GM18526 (cell line): ENCODE data around the gene AGRP.

Experiments
- POLR2A ChIP-seq: IDR thresholded peaks from 3 replicates; pipeline ENCODE4 v1.6.1; 2011; ENCODE audit not compliant: insufficient read length; ENCODE audit errors: extremely low read depth

Gene AGRP

DNA sequence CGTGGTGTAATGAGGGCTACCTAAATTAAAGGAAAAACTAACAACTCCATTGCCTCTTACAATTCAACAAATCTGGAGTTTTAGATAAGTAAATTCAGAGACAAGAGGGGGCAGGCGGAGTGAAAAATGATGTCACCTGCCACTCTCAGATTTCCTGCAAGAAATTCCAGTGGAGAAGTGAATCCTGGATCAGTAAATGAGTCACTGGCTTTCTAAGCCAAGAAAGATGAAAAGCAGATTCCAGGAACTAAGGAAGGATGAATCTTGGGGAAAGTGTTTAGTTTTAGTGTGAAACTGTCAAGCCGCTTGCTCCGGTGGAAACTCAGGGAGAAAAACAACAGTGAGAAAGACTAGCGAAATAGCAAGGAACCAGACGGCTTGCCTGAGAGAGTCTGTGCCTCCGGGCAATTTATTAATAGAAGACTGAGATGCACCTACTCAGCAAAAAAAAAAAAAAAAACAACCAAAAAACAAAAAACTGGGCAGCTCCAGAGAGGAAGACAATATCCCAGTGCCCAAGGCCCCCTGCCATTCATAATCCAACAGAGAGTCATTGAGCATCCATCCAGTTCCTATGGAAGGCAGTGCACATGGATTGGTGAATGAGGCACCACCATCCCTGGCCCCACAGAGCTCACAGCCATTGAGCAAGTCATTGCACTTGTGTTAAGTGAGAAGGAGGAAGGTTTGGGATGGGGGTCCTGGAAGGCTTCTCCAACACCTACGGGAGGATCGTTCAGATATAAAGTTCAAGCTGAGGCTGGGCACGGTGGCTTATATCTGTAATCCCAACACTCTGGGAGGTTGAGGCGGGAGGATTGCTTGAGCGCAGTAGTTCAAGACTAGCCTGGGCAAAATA lies 33.2 kb upstream of the AGRP start:
- TF ChIP-seq POLR2A = no peak

DNA sequence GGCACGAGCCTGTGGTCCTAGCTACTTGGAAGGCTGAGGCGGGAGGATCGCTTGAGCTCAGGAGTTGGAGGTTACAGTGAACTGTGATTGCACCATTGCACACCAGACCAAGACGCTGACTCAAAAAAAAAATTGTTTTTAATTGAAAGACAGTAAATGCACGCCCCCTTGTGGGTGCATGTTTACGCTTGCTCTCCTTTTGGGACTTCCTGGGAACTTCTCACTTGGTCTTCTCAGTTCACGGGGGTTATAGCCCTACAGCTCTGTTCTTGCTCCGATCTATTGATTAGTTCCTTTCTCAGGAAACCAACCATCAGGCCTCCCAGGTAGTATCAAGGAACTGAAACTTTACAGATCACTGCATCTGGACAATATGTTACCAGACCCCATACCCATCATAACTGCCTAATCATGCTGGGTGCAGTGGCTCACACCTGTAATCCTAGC lies 31.1 kb upstream of the AGRP start:
- no peak for TF ChIP-seq POLR2A

DNA sequence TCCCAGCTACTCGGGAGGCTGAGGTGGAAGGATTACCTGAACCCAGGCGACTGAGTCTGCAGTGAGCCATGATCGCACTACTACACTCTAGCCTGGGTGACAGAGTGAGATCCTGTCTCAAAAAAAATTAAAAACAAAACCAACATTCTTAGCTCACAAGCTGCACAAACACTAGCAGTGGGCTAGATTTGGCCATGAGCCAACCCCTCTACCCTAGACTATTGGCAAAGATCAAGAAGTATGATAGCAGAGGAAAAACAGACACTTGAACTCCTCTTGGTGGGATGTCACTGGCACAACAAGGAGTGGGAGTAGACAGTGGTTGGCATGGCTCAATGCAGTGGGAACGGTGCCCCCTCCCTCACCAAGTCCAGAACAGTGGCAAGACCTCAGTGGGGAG lies 25.7 kb upstream of the AGRP start:
- no peak for TF ChIP-seq POLR2A

DNA sequence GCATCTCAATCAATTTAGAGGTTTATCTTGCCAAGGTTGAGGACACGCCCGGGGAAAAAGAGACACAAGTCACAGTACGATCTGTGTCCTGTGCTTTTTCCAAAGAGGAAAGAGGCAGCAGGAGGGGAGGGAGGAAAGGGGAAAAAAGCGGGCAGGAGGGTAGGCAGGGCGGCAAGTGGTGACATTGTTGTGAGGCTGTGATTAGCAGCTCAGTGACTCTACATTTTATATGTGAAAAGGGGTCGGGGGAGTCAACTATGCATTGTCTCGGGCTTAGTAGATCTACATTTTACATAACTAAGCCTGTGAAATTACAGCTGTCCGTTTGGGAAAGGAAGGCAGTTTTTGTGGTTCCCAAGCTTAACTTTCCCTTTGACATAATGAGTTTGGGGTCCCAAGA lies 23.1 kb upstream of the AGRP start:
- TF ChIP-seq POLR2A = no peak

DNA sequence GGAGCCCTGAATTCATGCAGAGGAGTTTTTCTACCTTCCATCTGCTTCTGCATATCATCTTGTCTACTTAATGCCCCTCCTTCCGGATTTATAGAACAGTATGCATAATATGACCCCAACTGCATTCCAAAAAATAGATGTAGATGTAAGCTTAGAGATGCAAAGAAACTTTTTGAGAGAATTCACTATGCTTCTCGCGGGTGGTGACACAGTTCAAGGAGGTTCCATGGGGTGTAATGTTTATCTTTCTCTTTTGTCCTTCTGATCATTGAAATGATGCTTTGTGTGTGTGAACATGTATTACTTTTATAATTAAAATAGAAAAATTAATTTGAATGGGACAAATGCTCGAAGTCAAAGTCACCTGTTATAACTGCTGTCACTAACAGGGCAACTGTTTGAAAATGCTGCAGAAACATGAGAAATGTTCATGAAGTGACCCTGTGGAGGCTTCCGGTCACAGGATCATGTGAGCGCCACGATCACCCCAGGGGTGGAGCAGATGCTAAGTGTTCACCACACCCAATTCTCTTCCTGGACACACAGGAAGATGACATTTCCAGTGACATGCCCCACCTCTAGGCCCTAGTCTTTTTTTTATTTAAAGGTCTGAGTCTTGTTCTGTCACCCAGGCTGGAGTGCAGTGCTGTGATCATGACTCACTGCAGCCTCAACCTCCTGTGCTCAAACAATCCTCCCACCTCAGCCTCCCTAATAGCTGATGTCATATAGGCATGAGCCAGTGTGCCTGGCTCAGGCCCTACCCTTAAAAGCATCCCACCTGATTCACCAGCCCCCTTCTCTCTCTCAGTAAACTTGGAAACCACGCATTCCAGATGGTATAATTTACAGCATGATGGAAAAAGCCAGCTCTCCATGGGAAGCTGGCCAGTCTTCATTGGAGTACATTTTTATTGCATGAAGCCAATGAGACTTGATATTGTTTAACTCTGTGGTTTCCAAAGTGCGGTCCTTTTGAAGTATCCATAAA lies 21.0 kb upstream of the AGRP start:
- no peak for TF ChIP-seq POLR2A

DNA sequence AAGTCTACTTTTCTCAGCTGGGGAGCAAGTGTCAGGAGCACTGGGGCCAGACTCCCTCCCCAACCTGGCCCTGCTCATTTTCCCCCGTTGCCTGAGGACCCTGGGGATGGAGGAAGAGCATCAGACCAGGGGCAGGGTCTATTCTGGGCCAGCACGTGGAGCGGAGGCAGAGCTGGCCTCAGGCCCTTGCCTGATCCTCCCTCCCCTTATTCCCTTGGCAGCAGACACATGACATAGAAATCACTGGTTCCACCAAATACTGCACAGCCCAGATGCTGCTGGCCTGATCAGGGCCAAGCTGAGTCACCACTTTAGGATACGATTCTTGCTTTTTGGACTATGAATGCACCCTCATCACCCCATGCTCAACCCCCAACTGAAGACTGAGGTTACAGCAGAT lies 15.8 kb upstream of the AGRP start:
- TF ChIP-seq POLR2A = no peak

DNA sequence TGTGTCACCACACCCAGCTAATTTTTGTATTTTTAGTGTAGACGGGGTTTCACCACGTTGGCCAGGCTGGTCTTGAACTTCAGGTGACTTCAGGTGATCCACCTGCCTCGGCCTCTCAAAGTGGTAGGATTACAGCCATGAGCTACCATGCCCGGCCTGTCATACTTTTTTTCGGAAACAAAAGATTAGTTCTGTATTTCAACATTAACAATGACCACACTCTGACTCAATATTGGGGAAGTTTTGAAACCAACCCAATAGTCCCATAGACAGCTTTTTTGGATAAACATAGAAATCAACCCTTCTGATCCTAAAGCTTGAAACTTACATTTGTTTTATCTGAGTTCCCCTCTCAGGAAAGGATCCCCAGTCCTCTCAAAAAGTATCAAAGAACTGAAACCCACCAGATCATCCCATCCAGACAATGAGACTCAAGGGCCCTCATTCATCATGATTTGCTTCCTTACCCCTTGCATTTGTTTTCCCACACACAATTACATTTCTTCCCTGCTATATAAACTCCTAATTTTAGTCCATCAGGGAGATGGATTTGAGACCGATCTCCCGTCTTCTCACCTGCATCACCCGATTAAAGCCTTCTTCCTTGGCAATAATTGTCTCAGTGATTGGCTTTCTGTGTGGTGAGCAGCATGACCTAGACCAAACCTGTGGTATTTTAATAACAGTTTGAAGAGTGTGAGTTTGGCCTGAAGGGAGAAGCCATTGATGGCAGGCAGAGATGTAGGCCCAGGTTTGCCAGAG lies 7.2 kb upstream of the AGRP start:
- TF ChIP-seq POLR2A = no peak

DNA sequence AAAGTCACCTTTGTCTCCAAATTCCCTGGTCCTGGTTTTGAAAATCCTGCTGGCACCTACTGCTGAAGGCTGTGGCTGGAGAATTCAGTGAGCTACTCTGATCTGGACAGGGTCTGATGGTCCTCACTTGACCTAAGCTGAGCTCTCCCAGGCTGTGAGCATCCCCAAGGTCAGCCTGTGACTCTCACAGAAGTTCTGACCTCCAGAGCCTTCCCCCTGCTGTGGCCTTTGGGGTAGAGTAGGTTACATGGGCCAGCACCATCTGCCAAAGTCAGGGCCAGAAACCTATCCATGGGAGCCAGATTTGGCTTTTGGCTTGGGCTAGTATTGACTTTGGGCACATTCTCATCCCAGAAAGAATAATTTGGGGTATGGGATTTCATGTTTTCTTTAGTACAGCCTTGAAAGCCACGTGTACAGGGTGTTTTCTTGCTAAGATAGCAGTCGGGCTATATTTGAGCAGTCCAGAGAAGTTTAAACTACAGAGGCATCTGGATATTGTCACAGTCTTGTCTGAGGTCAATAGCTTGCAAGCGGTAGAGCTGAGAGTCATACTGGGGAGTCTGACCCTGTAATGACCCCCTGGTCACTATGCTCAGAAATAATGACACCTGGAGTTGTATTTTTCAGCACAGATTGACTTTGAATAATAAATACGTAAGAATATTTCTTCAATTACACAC lies 6.2 kb upstream of the AGRP start:
- TF ChIP-seq POLR2A = no peak

DNA sequence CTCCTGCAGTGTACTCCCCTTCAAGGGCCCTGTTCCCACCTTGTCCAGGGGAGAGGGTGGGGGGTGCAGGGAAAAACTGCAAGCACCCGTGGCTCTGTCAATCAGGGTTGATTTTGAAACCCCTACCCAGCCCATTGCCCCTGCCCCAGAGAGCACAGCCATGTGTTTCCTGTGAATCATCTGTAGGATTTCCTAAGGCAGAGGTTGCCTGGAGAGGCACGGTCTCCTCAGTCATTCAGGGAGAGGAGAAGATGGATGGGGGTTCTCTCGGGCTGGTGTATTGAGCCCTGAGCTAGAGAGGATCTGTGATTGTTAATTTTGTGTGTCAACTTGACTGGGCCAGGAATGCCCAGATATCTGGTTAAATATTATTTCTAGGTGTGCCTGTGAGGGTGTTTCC lies 3.5 kb upstream of the AGRP start:
- no peak for TF ChIP-seq POLR2A

DNA sequence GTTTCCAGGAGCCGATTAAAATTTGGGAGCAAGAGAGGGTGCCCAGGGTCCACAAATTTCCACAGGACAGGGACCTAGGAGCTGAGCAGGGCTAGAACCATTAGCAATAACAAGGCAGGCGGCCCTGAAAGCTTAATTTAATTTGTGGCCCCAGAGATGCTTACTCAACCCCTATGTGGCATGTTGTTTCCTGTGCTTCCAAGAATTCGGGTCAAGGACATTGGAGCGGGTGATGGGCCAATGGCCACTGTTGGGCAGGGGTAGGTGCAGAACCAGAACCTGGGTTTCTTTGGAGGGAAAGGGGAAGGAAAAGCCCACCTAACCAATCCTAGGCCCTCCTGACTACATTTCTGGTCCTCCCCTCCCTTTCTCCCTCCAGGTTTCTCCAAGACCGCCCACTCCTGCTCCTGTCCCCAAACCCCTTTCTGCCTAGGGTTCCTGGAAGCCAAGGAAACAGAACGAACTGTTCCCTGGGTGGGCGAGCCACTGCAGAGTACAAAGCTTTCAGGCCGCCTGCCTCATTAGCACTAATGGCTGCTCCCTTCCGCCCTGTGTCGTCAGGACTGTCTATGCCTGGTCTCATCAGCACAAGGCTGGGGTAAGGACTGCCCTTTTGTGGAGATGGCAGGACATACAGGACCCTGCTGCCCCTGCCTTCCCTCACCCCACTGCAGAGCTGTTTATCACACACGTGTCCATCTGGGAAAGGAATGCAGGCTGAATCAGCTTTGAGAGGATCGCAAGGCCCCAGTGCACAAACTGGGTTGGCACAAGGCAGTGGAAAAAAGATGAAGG lies 581 bp upstream of the AGRP start:
- no peak for TF ChIP-seq POLR2A

DNA sequence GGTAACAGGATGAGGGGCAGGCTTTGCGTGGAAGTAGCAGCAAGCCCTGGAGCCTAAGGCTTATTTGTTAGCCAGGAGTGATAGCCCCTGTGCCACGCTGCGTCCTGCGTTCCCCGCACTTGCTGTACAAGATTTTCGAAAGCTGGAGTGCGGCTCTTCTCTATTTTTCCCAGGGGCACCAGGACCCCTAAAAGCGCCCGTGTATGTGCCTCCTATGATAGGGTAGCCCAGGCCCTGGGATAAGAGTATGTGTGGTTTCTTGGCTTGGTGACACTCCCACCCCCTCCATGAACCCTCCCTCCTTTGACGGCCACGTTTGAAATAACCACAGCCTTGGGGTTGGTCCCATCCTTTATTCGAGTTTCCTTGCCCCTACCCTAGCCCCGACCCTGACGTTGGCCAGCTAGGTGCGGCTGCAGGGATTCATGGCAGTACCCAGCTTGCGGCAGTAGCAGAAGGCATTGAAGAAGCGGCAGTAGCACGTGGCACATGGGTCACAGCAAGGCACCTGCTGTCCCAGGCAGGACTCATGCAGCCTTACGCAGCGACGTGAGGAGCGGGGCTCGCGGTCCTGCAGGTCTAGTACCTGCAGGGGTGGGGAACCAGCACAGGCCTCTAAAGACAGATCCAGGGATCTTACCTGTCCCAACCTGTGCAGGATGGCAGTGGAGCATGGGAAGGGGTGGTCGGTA lies 968 bp downstream of the AGRP start:
- TF ChIP-seq POLR2A = no peak

DNA sequence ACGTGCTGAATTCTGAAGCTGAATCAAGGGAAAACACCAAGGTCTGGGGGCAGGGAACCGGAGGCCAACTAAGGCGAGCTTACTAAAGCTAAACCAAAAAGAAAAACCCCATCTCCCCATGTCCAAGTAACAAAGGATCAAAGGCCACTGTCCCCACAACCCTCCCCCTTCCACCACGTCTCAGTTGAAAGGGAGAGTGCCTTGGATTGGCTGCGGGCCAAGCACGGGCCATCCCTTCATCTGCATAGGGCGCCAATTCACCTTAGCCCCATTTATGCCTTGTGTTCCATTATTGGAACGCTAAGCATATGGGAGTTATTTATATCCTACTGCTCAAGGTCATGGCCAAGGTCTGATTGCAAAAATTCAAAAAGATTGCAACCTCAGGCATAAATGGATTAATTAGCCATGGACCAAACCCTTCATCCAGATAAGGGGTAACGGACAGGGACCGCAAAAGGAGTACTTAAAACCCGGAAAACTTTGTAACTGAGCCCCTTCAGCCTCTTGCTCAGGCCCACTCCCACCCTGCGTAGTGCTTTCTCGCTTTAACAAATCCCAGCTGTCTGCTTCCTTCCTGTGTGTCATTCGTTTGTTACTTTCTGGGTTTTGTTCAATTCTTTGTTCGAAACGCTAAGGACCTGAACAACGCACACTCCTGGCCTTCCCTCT lies 1.6 kb downstream of the AGRP start:
- no peak for TF ChIP-seq POLR2A

DNA sequence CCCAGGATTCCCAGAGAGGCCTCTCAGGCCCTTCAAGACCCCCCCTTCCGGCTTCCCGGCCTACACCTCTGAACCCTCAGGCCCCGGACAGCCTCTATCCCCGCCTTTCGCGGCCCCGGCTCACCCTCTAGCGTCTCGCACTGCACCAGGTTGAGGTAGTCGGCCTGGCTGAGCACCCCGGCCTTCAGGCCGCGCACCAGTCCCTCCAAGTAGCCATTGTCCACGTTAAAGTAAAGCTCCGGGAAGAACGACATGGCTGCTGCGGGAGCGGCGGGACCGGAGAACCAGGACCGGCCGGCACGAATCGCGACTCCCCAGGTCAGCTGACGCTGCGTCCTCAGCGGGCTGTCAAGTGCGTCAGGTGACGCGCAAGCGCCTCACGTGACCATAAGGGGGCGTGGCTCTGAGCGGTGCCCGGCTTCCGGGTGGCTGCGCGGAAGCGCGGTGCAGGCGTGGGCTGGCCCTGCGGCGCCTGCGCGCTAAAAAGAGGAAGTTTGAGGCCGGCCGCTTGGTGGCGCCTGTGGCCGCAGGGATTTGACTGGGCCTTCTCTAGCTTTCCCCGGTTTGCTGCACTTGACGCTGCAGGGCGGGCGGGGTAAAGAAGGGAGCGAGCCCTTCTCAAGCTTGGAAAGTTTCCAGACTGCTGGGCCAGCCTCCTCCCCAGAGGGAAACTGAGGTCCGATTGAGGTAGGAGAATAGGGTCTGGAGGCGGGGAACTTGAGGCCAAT lies 2.4 kb downstream of the AGRP start, which contains the start of gene ATP6V0D1:
ATP6V0D1 (minus strand) TSS at position 325 of the 728 bp plus-strand sequence; CDS start at position 254, 71 bp downstream.
- TF ChIP-seq POLR2A = peak; percentile 67
